Colonic mucosa (tissue), 4 donors: ENCODE results near the gene BBLN. TPM values are rescaled to one million over a fixed set of nuclear protein-coding genes. Genes with fewer than 3 reads are reported as not detected.

ENCODE experiments used
- DNase-seq: peaks from one replicate; pipeline ENCODE4 v3.0.0-alpha.2; 2020
- H3K27ac ChIP-seq: fragments of 200-600 bp; one replicate; pipeline ENCODE4 v1.8.0; 2021
- H3K27me3 ChIP-seq: fragments of 200-600 bp; one replicate; pipeline ENCODE4 v1.8.0; 2021
- H3K36me3 ChIP-seq: fragments of 200-600 bp; one replicate; pipeline ENCODE4 v1.8.0; 2021
- H3K4me1 ChIP-seq: fragments of 200-600 bp; one replicate; pipeline ENCODE4 v1.8.0; 2021; ENCODE audit warnings: mild to moderate bottlenecking
- H3K4me3 ChIP-seq: fragments of 200-600 bp; one replicate; pipeline ENCODE4 v1.8.0; 2021
- H3K9ac ChIP-seq, 2 donors: one replicate each; pipeline ENCODE4 v1.7.0; 2013; ENCODE audit warnings: control low read depth in 2 of 2, low read depth in 2 of 2, low read length in 2 of 2
- H3K9me3 ChIP-seq: fragments of 200-600 bp; one replicate; pipeline ENCODE4 v1.8.0; 2021
- CTCF ChIP-seq: fragments of 200-600 bp; IDR thresholded peaks from one replicate; pipeline ENCODE4 v1.8.0; 2022; ENCODE audit warnings: antibody characterized with exemption, mild to moderate bottlenecking
- intact Hi-C: fragments of 100-400 bp; cut with DNase I; formaldehyde crosslinking; loops from one replicate; pipeline ENCODE4 v1.14.1; 2022
- total RNA-seq, 2 donors: library from RNA; stranded (reverse); fragmentation: NEBNext Ultra II Directional in 1 of 2; extraction: Animal tissue kit (Norgen Biotek cat#: 25700) in 1 of 2; gene quantifications; one replicate each; pipeline ENCODE4 v1.2.1, GENCODE V29; 2021
- donor health status: healthy.
- donor health status: DM: no; HTN: no; CAD: no.
- donor health status: DM: no; HTN: no; CAD: no.

The BBLN gene
- total RNA-seq, 2 donors from 2014 or later, result 47.5 to 53.0 TPM

DNA sequence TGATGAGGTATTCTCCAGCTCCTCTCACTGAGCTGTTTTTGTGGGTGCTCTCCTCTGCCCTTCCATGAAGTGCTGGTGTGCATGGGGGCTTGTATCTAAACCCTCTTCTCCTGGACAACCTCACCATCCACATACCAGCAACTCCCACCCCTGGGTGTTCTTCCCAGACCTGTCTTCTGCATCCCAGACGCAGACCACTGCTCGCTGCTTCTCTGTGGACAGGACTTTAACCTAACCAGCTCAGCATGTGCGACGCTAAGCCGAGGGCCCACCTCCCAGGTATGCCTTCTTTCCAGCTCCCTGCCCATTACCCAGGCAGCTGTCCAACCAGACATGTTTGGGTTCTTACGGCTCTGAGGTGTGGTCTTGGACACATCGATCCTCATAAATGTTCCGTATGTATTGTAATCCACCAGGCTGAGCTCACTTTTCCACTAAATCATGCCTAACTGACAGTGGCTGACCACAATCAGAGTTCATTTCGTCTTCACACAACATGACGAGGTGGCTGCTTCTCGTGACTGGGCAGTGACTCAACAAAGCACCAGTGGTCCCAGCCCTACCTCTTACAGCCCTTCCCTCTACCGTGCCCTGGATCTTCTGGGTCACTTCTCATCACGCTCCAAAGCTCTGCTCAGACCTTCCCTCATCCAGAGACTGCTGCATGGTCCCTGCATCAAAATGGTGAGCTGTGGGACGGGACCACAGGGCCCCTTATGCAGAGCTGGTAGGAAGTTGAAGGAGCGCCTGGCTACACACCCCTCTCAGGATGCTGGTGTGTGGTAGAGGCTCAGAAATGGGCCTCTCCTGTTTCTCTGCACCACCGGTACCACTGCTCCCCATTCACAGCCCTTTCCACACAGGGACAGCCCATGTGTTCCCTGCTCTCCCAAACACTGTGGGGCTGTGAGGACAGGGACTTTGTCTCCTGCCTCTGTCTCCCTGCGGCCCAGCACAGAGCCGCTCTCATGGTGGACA lies 23.0 kb upstream of the BBLN start:
- no peaks in the 10 kb centered on the region for H3K9me3 ChIP-seq
- H3K9ac ChIP-seq, result no peak overlapping the region
- TF ChIP-seq CTCF, result no peak
- no peak overlapping the region for H3K27ac ChIP-seq
- no peak for DNase-seq
- intact Hi-C loops, result no loop called here
- no peaks in the 10 kb centered on the region for H3K36me3 ChIP-seq
- H3K4me3 ChIP-seq, result no peak overlapping the region
- no peaks in the 10 kb centered on the region for H3K27me3 ChIP-seq
- H3K4me1 ChIP-seq, result no peaks in the 10 kb centered on the region

GRCh38 chr9:128138001-128138400 lies 22.1 kb upstream of the BBLN start:
- Histone ChIP-seq H3K27ac (no peak overlapping the region), H3K27me3 (no peaks in the 10 kb centered on the region), H3K9ac (no peak overlapping the region), H3K4me3 (no peak overlapping the region), H3K4me1 (no peaks in the 10 kb centered on the region), H3K36me3 (no peaks in the 10 kb centered on the region), H3K9me3 (no peaks in the 10 kb centered on the region)
- no peak for TF ChIP-seq CTCF
- intact Hi-C loops, result no loop called here
- DNase-seq, result no peak

- DNase-seq, result no peak
- Histone ChIP-seq H3K4me3 (no peak overlapping the region), H3K36me3 (no peaks in the 10 kb centered on the region), H3K4me1 (peaks cover 5% of the 10 kb centered on the region), H3K9ac (no peak overlapping the region), H3K27me3 (no peaks in the 10 kb centered on the region), H3K27ac (no peak overlapping the region), H3K9me3 (no peaks in the 10 kb centered on the region)
- intact Hi-C loops, result no loop called here
- no peak for TF ChIP-seq CTCF
These were observed 20.4 kb upstream of the BBLN start for GRCh38 chr9:128139621-128140020.

GRCh38 chr9:128141604-128142003 lies 18.5 kb upstream of the BBLN start:
- Histone ChIP-seq H3K4me1 (peaks cover 5% of the 10 kb centered on the region), H3K27me3 (no peaks in the 10 kb centered on the region)

GRCh38 chr9:128142061-128142460 lies 18.0 kb upstream of the BBLN start:
- no peaks in the 10 kb centered on the region for H3K27me3 ChIP-seq
- no peaks in the 10 kb centered on the region for H3K9me3 ChIP-seq
- no peak overlapping the region for H3K27ac ChIP-seq
- H3K9ac ChIP-seq, result no peak overlapping the region
- DNase-seq, result no peak
- intact Hi-C loops, result no loop called here
- no peaks in the 10 kb centered on the region for H3K36me3 ChIP-seq
- no peak overlapping the region for H3K4me3 ChIP-seq
- peaks cover 5% of the 10 kb centered on the region for H3K4me1 ChIP-seq
- no peak for TF ChIP-seq CTCF

More at GRCh38 chr9:128141604-128142003, 18.5 kb upstream of the BBLN start:
- no peak for TF ChIP-seq CTCF
- intact Hi-C loops, result no loop called here
- H3K27ac ChIP-seq, result no peak overlapping the region
- DNase-seq, result no peak
- H3K36me3 ChIP-seq, result no peaks in the 10 kb centered on the region
- H3K9ac ChIP-seq, result no peak overlapping the region
- H3K9me3 ChIP-seq, result no peaks in the 10 kb centered on the region
- H3K4me3 ChIP-seq, result no peak overlapping the region
